Psoas muscle (tissue), 8 donors: Measurements from ENCODE around the gene FAM236D. TPM values are rescaled to one million over a fixed set of nuclear protein-coding genes. Genes with fewer than 3 reads are reported as not detected.
"Not testable (repeated sequence)": the region's sequence is repeated elsewhere in the genome, so short reads cannot be mapped to it uniquely, and the experiment has no call there.

Source experiments
- ATAC-seq, 4 donors: fragments of 200-7000 bp; cut with Tn5 transposase; one replicate each; pipeline ENCODE4 v1.9.1; 2020; ENCODE audit warnings: moderate library complexity in 3 of 4, mild to moderate bottlenecking in 2 of 4
- DNase-seq, 2 donors: peaks; one replicate each; pipeline ENCODE4 v3.0.0-alpha.2; 2020
- H3K27ac ChIP-seq: fragments of 200-600 bp; one replicate; pipeline ENCODE4 v1.8.0; 2022
- H3K27me3 ChIP-seq, 3 donors: fragments of 200-600 bp in 1 of 3; one replicate each; pipeline versions ENCODE4 v1.6.1 to v1.8.0; 2013 to 2022; ENCODE audit warnings: low read length in 2 of 3, mild to moderate bottlenecking in 2 of 3, moderate library complexity in 1 of 3; ENCODE audit not compliant: insufficient read depth in 3 of 3
- H3K36me3 ChIP-seq, 2 donors: fragments of 200-600 bp in 1 of 2; one replicate each; pipeline versions ENCODE4 v1.6.1 to v1.8.0; 2013 to 2022; ENCODE audit warnings: low read depth in 1 of 2, mild to moderate bottlenecking in 1 of 2, moderate library complexity in 1 of 2; ENCODE audit not compliant: insufficient read depth in 1 of 2
- H3K4me1 ChIP-seq: fragments of 200-600 bp; one replicate; pipeline ENCODE4 v1.8.0; 2022
- H3K4me3 ChIP-seq: fragments of 200-600 bp; one replicate; pipeline ENCODE4 v1.8.0; 2022; ENCODE audit warnings: mild to moderate bottlenecking
- H3K9me3 ChIP-seq: fragments of 200-600 bp; one replicate; pipeline ENCODE4 v1.8.0; 2022
- WGBS, 3 donors: extraction: QIAGEN DNeasy Blood & Tissue Kit; methylation state at CpG; one replicate each; pipeline versions ENCODE4 v1.1.6 to v1.1.7; 2013; 5-methylcytosine and 5-hydroxymethylcytosine counted together
- intact Hi-C, 2 donors: fragments of 100-400 bp; cut with DNase I; formaldehyde crosslinking; loops; one replicate each; pipeline versions ENCODE4 v1.11.0 to v1.14.2; 2022
- polyA plus RNA-seq, 3 donors: library from polyadenylated mRNA; stranded (reverse); fragments of 200-250 nt; gene quantifications; one replicate each; pipeline ENCODE4 v1.2.3, GENCODE V29; 2013
- total RNA-seq, 4 donors: library from RNA; stranded (reverse); fragmentation: NEBNext Ultra II Directional in 2 of 4; extraction: Animal tissue kit (Norgen Biotek cat#: 25700) in 2 of 4; gene quantifications; one replicate each; pipeline versions ENCODE4 v1.2.1 to v1.2.4, GENCODE V29; 2021 to 2023
- donor health status: healthy with polysubstance abuse.
- donor health status: DM: no; HTN: no; CAD: no; lungs with moderate emphysema.
- donor health status: Bipolar disorder and iron deficiency.
- donor health status: healthy.
- donor health status: DM: yes; HTN: yes; CAD: no.
- donor health status: DM: no; HTN: no; CAD: no.
- donor health status: DM: no; HTN: no; CAD: no.
- donor health status: DM: yes; HTN: yes; CAD: no.

The FAM236D gene
- total and polyA plus RNA-seq, 7 donors = not detected

DNA sequence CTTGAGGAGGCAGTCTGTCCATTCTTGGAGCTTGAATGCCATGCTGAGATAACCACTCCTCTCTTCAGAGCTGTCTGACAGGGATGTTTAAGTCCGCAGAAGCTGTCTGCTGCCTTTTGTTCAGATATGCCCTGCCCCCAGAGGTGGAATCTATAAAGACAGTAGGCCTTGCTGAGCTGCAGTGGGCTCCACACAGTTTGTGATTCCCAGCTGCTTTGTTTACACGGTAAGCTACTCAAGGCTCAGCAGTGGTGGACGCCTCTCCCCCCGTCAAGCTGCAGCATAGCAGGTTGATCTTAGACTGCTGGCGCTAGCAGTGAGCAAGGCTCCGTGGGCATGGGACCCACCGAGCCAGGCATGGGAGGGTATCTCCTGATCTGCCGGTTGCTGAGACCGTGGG, 47.6 kb downstream of the FAM236D start:
- not testable (repeated sequence) for H3K36me3 ChIP-seq

More for the DNA sequence above, 47.6 kb downstream of the FAM236D start:
- no CpG with 5 or more reads among the region's 9 CpGs for WGBS, 3 donors
- H3K4me1 ChIP-seq, ATAC-seq, H3K27me3 ChIP-seq, H3K4me3 ChIP-seq, DNase-seq, H3K9me3 ChIP-seq, H3K27ac ChIP-seq, intact Hi-C loops: not testable (repeated sequence)

Other genes starting within 250 kb of the FAM236D start
- gene HDAC8, start 235.4 kb downstream of the FAM236D start, total RNA-seq = 10 to 100 TPM; 10.8 to 17.5 (median 12.2) TPM
- gene HDAC8, start 235.4 kb downstream of the FAM236D start, polyA plus RNA-seq = 1 to 10 TPM; 5.8 to 9.9 (median 6.7) TPM
- 10 to 100 TPM; 39.4 to 84.8 (median 55.1) TPM for gene PHKA1, start 93.9 kb downstream of the FAM236D start, total RNA-seq
- gene PHKA1, start 93.9 kb downstream of the FAM236D start, polyA plus RNA-seq = 100 to 1,000 TPM in 1 of 3 donors, 10 to 100 TPM in 2; 14.7 to 112 (median 47.8) TPM
- gene DMRTC1B, start 31.3 kb downstream of the FAM236D start, total RNA-seq = not detected
- gene DMRTC1B, start 31.3 kb downstream of the FAM236D start, polyA plus RNA-seq = not detected
- gene FAM236B, start 25.6 kb downstream of the FAM236D start, total RNA-seq = not detected
- not detected for gene FAM236B, start 25.6 kb downstream of the FAM236D start, polyA plus RNA-seq
- not detected for gene FAM236C, start 104.4 kb upstream of the FAM236D start, total RNA-seq
- not detected for gene FAM236C, start 104.4 kb upstream of the FAM236D start, polyA plus RNA-seq
- gene FAM236A, start 130.0 kb upstream of the FAM236D start, total RNA-seq = not detected
- not detected for gene FAM236A, start 130.0 kb upstream of the FAM236D start, polyA plus RNA-seq
- not detected for gene DMRTC1, start 135.6 kb upstream of the FAM236D start, total RNA-seq
- gene DMRTC1, start 135.6 kb upstream of the FAM236D start, polyA plus RNA-seq = not detected
- not detected for gene PABPC1L2B, start 194.7 kb upstream of the FAM236D start, total RNA-seq
- not detected for gene PABPC1L2B, start 194.7 kb upstream of the FAM236D start, polyA plus RNA-seq